Gastrocnemius medialis (tissue), 4 donors: Measurements from ENCODE around the gene OMP. TPM values are rescaled to one million over a fixed set of nuclear protein-coding genes. Genes with fewer than 3 reads are reported as not detected.

Source experiments
- ATAC-seq, 2 donors: fragments of 150-250 bp; one replicate each; pipeline ENCODE4 v1.9.1; 2016
- DNase-seq, 2 donors: peaks; one replicate each; pipeline ENCODE4 v3.0.0-alpha.2; 2019
- H3K27ac ChIP-seq, 4 donors: fragments of 200-600 bp; sonication (generic); 1 replicate in 1 of 4; 2 replicates in 3 of 4; pipeline ENCODE4 v1.5.1; 2016 to 2018; ENCODE audit warnings: mild to moderate bottlenecking in 2 of 4, moderate library complexity in 1 of 4
- H3K27me3 ChIP-seq, 3 donors: fragments of 200-600 bp; sonication (generic) in 2 of 3; 1 replicate in 1 of 3; 2 replicates in 2 of 3; pipeline versions ENCODE4 v1.5.1 to v1.6.0; 2016 to 2019; ENCODE audit warnings: mild to moderate bottlenecking in 1 of 3, moderate library complexity in 1 of 3
- H3K36me3 ChIP-seq, 2 donors: fragments of 200-600 bp; sonication (generic) in 1 of 2; one replicate each; pipeline ENCODE4 v1.5.1; 2017 to 2018
- H3K4me1 ChIP-seq, 2 donors: fragments of 200-600 bp; sonication (generic) in 1 of 2; one replicate each; pipeline ENCODE4 v1.5.1; 2016 to 2017; ENCODE audit warnings: mild to moderate bottlenecking in 2 of 2
- H3K4me3 ChIP-seq, 4 donors: fragments of 200-600 bp; sonication (generic) in 3 of 4; 1 replicate in 1 of 4; 2 replicates in 3 of 4; pipeline ENCODE4 v1.5.1; 2016 to 2019; ENCODE audit warnings: mild to moderate bottlenecking in 2 of 4
- H3K9me3 ChIP-seq, 3 donors: fragments of 200-600 bp; sonication (generic) in 2 of 3; 1 replicate in 1 of 3; 2 replicates in 2 of 3; pipeline ENCODE4 v1.5.1; 2016 to 2019
- POLR2A ChIP-seq, 2 donors: fragments of 450-650 bp; IDR thresholded peaks; one replicate each; pipeline ENCODE4 v1.6.1; 2017; ENCODE audit warnings: antibody characterized with exemption in 2 of 2, mild to moderate bottlenecking in 2 of 2, moderate library complexity in 2 of 2
- in situ Hi-C, 4 donors: fragments of 200-750 bp; cut with MboI; loops; one replicate each; pipeline versions ENCODE4 v1.15.0 to v1.8.0; 2017; ENCODE audit warnings: low sequenced_read_pairs in 4 of 4
- intact Hi-C: fragments of 100-400 bp; cut with DNase I; formaldehyde crosslinking; loops from one replicate; pipeline ENCODE4 v1.15.1; 2023; ENCODE audit warnings: low total_unique reads
- total RNA-seq, 4 donors: library from RNA; depleted of rRNA; stranded (reverse); fragments of >200 nt; gene quantifications; one replicate each; pipeline versions ENCODE4 v1.1.0 to v1.2.3, GENCODE V29; 2016
- TF ChIP-seq, protein P1 (sequence below), 5 experiments: fragments of 450-650 bp in 3 of 5; fragments of 200-600 bp in 2 of 5; sonication (generic) in 2 of 5; IDR thresholded peaks in 4 of 5; conservative IDR thresholded peaks in 1 of 5; 1 replicate in 4 of 5; 2 replicates in 1 of 5; pipeline ENCODE4 v1.5.1; 2016 to 2019; ENCODE audit warnings: antibody characterized with exemption in 5 of 5, mild to moderate bottlenecking in 3 of 5, moderate library complexity in 3 of 5

The OMP gene
- total RNA-seq, 4 donors from 2014 or later = not detected

DNA sequence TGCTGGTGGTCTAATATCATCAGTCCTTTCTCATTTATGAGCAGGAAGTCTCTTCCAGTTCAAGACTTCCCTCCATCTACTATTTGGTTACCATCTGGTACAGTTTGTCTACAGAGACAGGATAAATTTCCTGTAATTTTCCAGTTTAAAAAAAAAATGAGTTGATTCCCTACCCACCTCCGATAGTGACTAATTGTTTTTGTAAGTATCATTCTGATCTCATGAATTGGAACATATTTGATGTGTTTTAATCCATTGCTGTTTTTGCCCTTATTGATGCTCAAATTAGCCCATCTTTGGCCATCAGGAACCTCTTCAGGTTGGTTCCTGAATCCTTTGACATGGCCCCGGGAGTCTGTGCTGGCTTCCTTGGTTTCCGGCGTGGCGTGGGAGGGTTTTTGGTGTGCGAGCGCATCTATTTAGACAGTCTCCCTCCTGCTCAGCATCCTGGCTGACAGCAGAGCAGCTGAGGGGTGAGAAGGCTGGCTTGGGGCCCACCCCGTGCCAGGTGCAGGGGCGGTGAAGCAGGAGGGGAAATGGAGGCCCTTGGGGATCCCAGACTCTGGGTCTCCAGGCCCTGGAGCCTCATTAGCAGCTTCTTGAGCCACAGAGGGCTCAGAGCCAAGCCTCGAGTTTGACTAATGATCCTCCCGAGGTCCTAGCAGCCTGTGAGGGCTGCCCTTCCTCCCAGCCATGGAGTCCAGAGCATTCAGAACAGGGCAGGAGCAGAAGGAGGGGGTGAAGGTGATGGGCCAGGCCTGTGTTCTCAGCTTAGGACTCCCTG lies 6.8 kb downstream of the OMP start:
- ATAC-seq = no peak
- H3K4me1 ChIP-seq = no peaks in the 10 kb centered on the region
- no peaks in the 10 kb centered on the region for H3K36me3 ChIP-seq
- H3K27me3 ChIP-seq = no peaks in the 10 kb centered on the region
- DNase-seq = no peak
- intact Hi-C loops = no loop called here
- no peak for TF ChIP-seq POLR2A (IDR thresholded peaks at IDR 0.05)
- TF ChIP-seq, protein P1, sequence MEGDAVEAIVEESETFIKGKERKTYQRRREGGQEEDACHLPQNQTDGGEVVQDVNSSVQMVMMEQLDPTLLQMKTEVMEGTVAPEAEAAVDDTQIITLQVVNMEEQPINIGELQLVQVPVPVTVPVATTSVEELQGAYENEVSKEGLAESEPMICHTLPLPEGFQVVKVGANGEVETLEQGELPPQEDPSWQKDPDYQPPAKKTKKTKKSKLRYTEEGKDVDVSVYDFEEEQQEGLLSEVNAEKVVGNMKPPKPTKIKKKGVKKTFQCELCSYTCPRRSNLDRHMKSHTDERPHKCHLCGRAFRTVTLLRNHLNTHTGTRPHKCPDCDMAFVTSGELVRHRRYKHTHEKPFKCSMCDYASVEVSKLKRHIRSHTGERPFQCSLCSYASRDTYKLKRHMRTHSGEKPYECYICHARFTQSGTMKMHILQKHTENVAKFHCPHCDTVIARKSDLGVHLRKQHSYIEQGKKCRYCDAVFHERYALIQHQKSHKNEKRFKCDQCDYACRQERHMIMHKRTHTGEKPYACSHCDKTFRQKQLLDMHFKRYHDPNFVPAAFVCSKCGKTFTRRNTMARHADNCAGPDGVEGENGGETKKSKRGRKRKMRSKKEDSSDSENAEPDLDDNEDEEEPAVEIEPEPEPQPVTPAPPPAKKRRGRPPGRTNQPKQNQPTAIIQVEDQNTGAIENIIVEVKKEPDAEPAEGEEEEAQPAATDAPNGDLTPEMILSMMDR (IDR thresholded peaks at IDR 0.05 in 4 of 5, conservative IDR thresholded peaks at IDR 0.05 in 1 of 5) = no peak
- peak overlapping the region in 1 of 4 donors; percentile 2 for H3K27ac ChIP-seq
- in situ Hi-C loops = no loop called here
- no peaks in the 10 kb centered on the region for H3K9me3 ChIP-seq
- no peak overlapping the region for H3K4me3 ChIP-seq

DNA sequence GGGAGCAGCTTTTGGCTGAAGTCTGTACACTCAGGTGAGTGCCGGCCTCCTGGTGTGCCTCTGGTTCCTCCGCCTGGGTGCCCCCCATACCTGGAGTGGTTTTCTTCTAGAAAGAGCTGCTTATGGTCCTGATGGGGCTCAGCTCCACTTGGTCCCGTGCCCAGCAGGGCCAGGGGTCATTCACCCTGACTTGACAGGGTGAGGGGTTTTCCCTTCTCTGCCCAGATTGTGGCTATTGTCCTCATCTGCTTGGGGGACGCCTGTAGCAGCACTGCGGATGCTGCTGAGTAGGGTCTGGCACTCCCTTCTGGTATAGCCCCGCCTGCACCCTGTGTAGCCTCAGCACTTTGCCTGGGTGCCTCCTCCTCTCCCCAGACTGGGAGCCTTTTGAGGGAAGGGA lies 8.2 kb downstream of the OMP start:
- Histone ChIP-seq H3K27me3 (no peaks in the 10 kb centered on the region), H3K36me3 (no peaks in the 10 kb centered on the region), H3K4me3 (no peak overlapping the region), H3K4me1 (no peaks in the 10 kb centered on the region), H3K9me3 (no peaks in the 10 kb centered on the region), H3K27ac (no peak overlapping the region)
- DNase-seq = no peak
- no peak for ATAC-seq
- TF ChIP-seq, protein P1 (IDR thresholded peaks at IDR 0.05 in 4 of 5, conservative IDR thresholded peaks at IDR 0.05 in 1 of 5) = no peak
- no peak for TF ChIP-seq POLR2A (IDR thresholded peaks at IDR 0.05)
- in situ Hi-C loops = no loop called here
- intact Hi-C loops = no loop called here

DNA sequence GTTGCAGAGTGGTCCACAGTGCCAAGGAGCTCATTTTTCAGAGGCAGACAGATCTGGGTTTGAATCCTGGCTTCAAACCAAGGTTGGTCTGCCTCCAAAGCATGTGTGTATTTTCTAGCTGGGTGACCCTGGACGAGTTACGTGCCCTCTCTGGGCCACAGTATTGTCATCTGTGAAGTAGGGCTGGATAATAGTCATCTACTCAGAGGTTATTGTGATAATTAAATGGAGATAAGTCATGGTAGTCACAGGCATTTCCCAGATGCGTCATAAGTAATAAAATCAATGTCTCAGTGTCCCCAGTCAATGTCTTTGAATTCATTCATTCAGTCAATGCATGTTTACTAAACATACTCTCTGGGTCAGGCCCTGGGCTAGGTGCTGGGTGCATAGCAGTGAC lies 8.6 kb downstream of the OMP start:
- Histone ChIP-seq H3K4me1 (no peaks in the 10 kb centered on the region), H3K27me3 (no peaks in the 10 kb centered on the region), H3K4me3 (no peak overlapping the region), H3K9me3 (no peaks in the 10 kb centered on the region), H3K27ac (no peak overlapping the region), H3K36me3 (no peaks in the 10 kb centered on the region)
- intact Hi-C loops (no loop called here), in situ Hi-C loops (no loop called here)
- no peak for TF ChIP-seq POLR2A (IDR thresholded peaks at IDR 0.05)
- TF ChIP-seq, protein P1 (IDR thresholded peaks at IDR 0.05 in 4 of 5, conservative IDR thresholded peaks at IDR 0.05 in 1 of 5) = no peak
- DNase-seq (no peak), ATAC-seq (no peak)

DNA sequence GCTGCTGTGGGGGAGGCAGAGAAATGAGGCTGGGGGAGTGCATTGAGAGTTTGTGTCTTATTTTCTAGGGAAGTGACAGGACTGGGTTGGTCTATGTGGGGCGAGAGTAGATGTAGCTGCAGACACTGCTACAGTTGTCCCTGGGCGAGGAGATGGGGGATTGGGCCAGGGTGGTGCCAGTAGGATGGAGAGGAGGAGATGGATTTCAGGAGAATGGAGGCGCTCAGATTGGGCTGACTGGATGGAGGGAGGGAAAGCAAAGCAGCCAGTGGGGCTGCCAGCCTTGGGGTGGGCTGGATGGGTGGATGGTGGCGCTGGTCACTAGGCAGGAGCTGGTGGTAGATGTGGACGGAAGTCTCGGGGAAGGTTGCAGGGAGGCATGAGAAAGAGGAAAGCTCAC lies 9.3 kb downstream of the OMP start:
- no peak overlapping the region for H3K27ac ChIP-seq
- ATAC-seq (no peak), DNase-seq (no peak)
- H3K9me3 ChIP-seq = no peaks in the 10 kb centered on the region
- H3K36me3 ChIP-seq = no peaks in the 10 kb centered on the region
- intact Hi-C loops (no loop called here), in situ Hi-C loops (no loop called here)
- no peak overlapping the region for H3K4me3 ChIP-seq
- TF ChIP-seq, protein P1 (IDR thresholded peaks at IDR 0.05 in 4 of 5, conservative IDR thresholded peaks at IDR 0.05 in 1 of 5) = no peak
- no peaks in the 10 kb centered on the region for H3K4me1 ChIP-seq
- no peaks in the 10 kb centered on the region for H3K27me3 ChIP-seq
